ENCODE measurements around the gene INPP4B.

Gene INPP4B

DNA sequence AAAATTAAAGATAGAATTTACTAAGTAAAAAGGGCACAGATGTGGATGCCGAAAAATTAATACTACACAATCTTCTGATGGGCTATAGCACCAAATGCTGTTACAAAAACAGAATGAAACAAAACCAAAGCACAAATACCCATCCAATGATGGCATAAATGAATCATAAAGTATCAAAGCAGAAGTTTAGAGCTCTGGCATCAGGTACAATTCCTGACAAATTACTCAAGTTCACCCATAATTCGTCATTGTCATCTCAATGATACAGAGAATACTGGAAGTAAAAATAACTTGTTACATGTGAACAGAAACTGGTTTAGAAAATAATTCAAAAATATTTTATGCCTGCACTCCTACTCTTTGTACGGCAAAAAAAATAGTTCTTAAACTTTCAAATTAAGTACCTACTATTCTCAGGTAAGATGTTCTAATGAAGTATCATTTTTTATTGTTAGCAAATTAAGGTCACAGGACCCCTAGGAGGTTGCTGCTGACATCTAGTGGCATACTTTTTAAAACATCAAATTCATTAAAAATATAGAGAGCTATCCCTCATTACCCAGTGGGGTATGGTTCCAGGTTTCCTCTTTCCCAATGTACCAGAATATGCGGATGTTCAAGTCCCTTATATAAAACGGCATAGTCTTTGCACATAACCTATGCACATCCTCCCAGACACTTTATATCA lies 126.1 kb downstream of the INPP4B start:
- Mint-ChIP-seq H3K27ac (no peak overlapping the region), H3K4me1 (no peaks in the 10 kb centered on the region), H3K9me3 (no peaks in the 10 kb centered on the region), H3K36me3 (no peaks in the 10 kb centered on the region), H3K4me3 (no peak overlapping the region)
- no peak for ATAC-seq
- DNase-seq (ENCODE audit: low spot score in 2 of 2) = no peak

GRCh38 chr4:142718981-142719380 lies 127.1 kb downstream of the INPP4B start:
- Mint-ChIP-seq H3K9me3 (no peaks in the 10 kb centered on the region), H3K27ac (no peak overlapping the region), H3K4me1 (no peaks in the 10 kb centered on the region), H3K4me3 (no peak overlapping the region), H3K36me3 (no peaks in the 10 kb centered on the region)
- DNase-seq (ENCODE audit: low spot score in 2 of 2) = no peak
- no peak for ATAC-seq

DNA sequence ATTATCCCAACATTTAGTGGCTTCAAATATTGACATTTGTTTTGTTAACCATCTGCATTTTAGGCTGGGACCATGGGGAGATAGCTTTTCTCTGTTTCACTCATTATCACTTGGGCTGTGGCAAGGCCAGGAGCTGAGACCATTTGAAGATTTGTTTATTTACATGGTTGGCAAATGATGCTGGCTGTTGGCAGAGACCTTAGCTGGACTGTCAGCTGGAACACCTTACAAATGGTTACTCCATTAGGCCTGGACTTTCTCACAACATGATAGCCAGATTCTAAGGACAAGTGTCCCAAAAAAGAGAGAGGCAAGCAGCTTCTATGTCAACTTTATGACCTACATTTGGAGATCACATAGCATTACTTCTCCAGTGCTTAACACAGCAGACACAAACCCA lies 130.4 kb downstream of the INPP4B start:
- H3K9me3 Mint-ChIP-seq = no peaks in the 10 kb centered on the region
- peaks cover 5% of the 10 kb centered on the region for H3K4me1 Mint-ChIP-seq
- no peak for DNase-seq (ENCODE audit: low spot score in 2 of 2)
- no peaks in the 10 kb centered on the region for H3K36me3 Mint-ChIP-seq
- no peak for ATAC-seq
- no peak overlapping the region for H3K27ac Mint-ChIP-seq
- H3K4me3 Mint-ChIP-seq = no peak overlapping the region

- no peak overlapping the region for H3K4me3 Mint-ChIP-seq
- H3K4me1 Mint-ChIP-seq = peaks cover 5% of the 10 kb centered on the region
- no peak for ATAC-seq
These were observed 132.6 kb downstream of the INPP4B start for GRCh38 chr4:142713282-142714030.

GRCh38 chr4:142708231-142708630 lies 137.9 kb downstream of the INPP4B start:
- ATAC-seq (no peak), DNase-seq (ENCODE audit: low spot score in 2 of 2) (no peak)
- Mint-ChIP-seq H3K4me1 (peaks cover 5% of the 10 kb centered on the region), H3K27ac (no peak overlapping the region), H3K36me3 (no peaks in the 10 kb centered on the region), H3K4me3 (no peak overlapping the region), H3K9me3 (peaks cover 8% of the 10 kb centered on the region)

More at GRCh38 chr4:142713282-142714030, 132.6 kb downstream of the INPP4B start:
- no peaks in the 10 kb centered on the region for H3K36me3 Mint-ChIP-seq
- no peak for DNase-seq (ENCODE audit: low spot score in 2 of 2)
- H3K27ac Mint-ChIP-seq = no peak overlapping the region
- peaks cover 3% of the 10 kb centered on the region for H3K9me3 Mint-ChIP-seq

GRCh38 chr4:142707401-142707800 lies 138.7 kb downstream of the INPP4B start:
- ATAC-seq (no peak), DNase-seq (ENCODE audit: low spot score in 2 of 2) (no peak)
- H3K27ac Mint-ChIP-seq = no peak overlapping the region
- H3K36me3 Mint-ChIP-seq = no peaks in the 10 kb centered on the region
- no peaks in the 10 kb centered on the region for H3K4me1 Mint-ChIP-seq
- peaks cover 8% of the 10 kb centered on the region for H3K9me3 Mint-ChIP-seq
- no peak overlapping the region for H3K4me3 Mint-ChIP-seq

DNA sequence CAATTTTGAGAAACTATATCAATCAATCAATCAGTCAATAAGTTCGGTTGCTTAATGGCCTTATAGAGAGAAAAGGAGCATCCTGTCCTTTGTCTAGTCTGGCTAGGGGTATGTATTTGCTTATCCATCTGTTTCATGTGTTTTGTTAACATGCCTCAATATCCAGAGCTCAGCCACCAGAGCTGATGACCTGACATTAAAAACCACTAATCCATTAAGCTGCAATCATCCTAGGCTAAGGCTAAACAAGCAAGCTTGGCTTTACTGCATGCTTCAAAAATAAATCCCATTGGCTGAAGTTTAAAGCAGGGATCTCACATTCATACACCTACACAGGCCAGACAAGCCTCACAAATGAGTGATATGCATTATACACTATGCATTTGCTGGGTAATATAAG lies 139.7 kb downstream of the INPP4B start:
- H3K4me1 Mint-ChIP-seq = no peaks in the 10 kb centered on the region
- ATAC-seq = no peak

DNA sequence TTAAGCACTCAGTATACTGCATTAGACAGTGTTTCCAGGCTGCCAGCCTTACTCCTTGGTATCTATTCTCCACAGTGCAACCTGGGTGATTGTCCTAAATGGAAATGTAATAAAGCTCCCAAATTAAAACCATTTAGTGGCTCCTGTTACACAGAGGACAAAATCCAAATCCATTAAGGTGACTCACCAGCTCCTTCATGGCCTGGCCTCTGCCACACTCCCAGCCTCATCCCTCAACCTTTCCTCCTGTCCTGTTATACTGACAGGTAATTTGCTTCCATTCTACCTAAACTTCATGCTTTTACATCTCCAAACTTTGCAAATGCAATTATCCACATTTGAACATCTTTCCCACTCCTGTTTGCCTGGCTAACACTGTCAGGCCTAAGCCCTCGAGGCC lies 140.3 kb downstream of the INPP4B start:
- no peaks in the 10 kb centered on the region for H3K4me1 Mint-ChIP-seq
- DNase-seq (ENCODE audit: low spot score in 2 of 2) = no peak
- no peak overlapping the region for H3K27ac Mint-ChIP-seq
- peaks cover 8% of the 10 kb centered on the region for H3K9me3 Mint-ChIP-seq
- no peak overlapping the region for H3K4me3 Mint-ChIP-seq
- no peaks in the 10 kb centered on the region for H3K36me3 Mint-ChIP-seq
- ATAC-seq = no peak

More for the DNA sequence above, 139.7 kb downstream of the INPP4B start:
- DNase-seq (ENCODE audit: low spot score in 2 of 2) = no peak
- peaks cover 8% of the 10 kb centered on the region for H3K9me3 Mint-ChIP-seq
- H3K27ac Mint-ChIP-seq = no peak overlapping the region
- no peak overlapping the region for H3K4me3 Mint-ChIP-seq
- no peaks in the 10 kb centered on the region for H3K36me3 Mint-ChIP-seq

GRCh38 chr4:142703694-142704309 lies 142.3 kb downstream of the INPP4B start:
- Mint-ChIP-seq H3K27ac (no peak overlapping the region), H3K9me3 (peaks cover 5% of the 10 kb centered on the region), H3K4me1 (peaks cover 10% of the 10 kb centered on the region), H3K4me3 (no peak overlapping the region), H3K36me3 (no peaks in the 10 kb centered on the region)
- no peak for ATAC-seq
- no peak for DNase-seq (ENCODE audit: low spot score in 2 of 2)

- Mint-ChIP-seq H3K27ac (no peak overlapping the region), H3K4me3 (no peak overlapping the region), H3K36me3 (no peaks in the 10 kb centered on the region), H3K9me3 (no peaks in the 10 kb centered on the region), H3K4me1 (peaks cover 18% of the 10 kb centered on the region)
- no peak for DNase-seq (ENCODE audit: low spot score in 2 of 2)
- ATAC-seq = no peak
These were observed 145.1 kb downstream of the INPP4B start for GRCh38 chr4:142701017-142701416.

- H3K36me3 Mint-ChIP-seq = no peaks in the 10 kb centered on the region
- DNase-seq (ENCODE audit: low spot score in 2 of 2) (no peak), ATAC-seq (no peak)
- no peak overlapping the region for H3K27ac Mint-ChIP-seq
- no peaks in the 10 kb centered on the region for H3K9me3 Mint-ChIP-seq
- no peak overlapping the region for H3K4me3 Mint-ChIP-seq
- peaks cover 20% of the 10 kb centered on the region for H3K4me1 Mint-ChIP-seq
These were observed 145.6 kb downstream of the INPP4B start for GRCh38 chr4:142700531-142700930.

DNA sequence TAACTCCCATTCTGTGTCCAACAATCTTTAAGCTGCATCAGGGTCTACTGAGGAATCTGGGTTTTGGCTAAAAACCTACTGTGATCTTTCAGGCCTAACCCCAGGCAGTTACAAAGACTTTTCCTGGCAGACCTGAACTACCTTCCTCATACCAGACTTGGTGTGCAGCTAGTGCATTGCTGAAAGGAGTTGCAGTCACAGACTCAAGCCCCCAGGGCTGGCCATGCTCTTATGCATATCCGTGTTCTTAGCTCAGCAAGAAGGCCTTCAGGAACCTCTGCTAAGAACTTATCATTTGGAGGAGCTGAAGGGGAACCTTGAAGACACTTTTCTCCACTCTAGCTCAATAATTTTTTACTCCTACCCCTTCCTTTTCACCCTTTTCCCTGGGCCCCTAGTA lies 147.5 kb downstream of the INPP4B start:
- Mint-ChIP-seq H3K4me3 (no peak overlapping the region), H3K36me3 (no peaks in the 10 kb centered on the region), H3K9me3 (no peaks in the 10 kb centered on the region), H3K27ac (no peak overlapping the region), H3K4me1 (peaks cover 20% of the 10 kb centered on the region)
- ATAC-seq = no peak
- no peak for DNase-seq (ENCODE audit: low spot score in 2 of 2)

DNA sequence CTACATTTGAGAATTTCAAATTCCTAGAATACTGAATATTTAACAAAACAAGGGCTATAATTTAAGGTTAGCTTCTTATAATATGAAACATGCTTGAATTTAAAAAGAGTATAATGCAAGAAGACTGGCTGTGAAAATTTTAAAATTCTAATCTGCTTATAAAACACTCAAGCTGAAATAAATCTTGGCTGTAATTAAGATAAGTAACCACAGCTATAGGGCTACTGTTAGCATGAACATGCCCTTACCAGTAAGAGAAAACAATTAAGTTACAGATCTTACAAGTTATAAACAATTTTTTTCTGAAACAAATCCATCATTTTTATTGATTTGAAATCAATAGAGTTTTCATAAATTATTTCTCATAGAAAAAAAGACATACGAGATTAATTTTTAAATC lies 148.2 kb downstream of the INPP4B start:
- no peaks in the 10 kb centered on the region for H3K9me3 Mint-ChIP-seq
- ATAC-seq (no peak), DNase-seq (ENCODE audit: low spot score in 2 of 2) (no peak)
- peaks cover 20% of the 10 kb centered on the region for H3K4me1 Mint-ChIP-seq
- H3K36me3 Mint-ChIP-seq = no peaks in the 10 kb centered on the region
- H3K4me3 Mint-ChIP-seq = no peak overlapping the region
- no peak overlapping the region for H3K27ac Mint-ChIP-seq

- no peak overlapping the region for H3K27ac Mint-ChIP-seq
- H3K4me3 Mint-ChIP-seq = no peak overlapping the region
- no peaks in the 10 kb centered on the region for H3K9me3 Mint-ChIP-seq
- DNase-seq (ENCODE audit: low spot score in 2 of 2) (no peak), ATAC-seq (no peak)
- H3K4me1 Mint-ChIP-seq = peaks cover 20% of the 10 kb centered on the region
- H3K36me3 Mint-ChIP-seq = no peaks in the 10 kb centered on the region
These were observed 148.8 kb downstream of the INPP4B start for GRCh38 chr4:142697320-142697719.

DNA sequence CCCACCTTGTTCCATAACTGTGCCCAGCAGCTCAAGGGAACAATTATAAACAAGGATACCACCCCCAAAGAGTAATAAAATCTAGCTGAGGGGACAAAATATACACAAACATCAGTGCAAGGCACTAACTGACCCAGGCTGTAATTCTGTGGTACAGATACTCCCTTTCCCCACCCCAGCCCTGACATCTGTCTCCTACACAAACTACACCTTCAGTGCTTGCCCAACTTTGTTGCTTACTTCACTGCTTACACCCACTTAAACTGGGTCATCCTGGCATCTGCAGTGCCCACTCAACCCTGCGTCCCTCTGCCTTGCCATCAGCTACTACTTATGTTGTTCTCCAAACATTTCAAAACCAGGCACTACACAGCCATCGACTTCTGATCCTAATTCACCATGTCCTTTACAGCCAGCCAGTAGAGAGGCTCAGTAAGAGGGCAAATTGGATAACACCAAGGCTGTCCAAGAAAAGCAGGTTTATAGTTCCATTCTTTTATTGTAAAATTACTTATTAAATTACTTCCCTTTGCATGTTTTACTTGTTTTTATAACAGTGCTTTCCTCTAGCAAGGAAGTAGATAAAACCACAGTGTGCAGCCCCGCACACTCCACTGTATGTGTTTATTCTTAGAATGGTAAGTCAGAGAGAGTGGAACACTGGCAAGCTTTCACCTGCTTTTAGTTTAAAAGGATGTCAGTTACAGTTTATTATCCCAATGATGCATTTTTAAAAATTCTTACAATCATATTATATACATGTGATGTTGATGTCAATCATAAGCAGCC lies 149.6 kb downstream of the INPP4B start:
- Mint-ChIP-seq H3K4me1 (peaks cover 20% of the 10 kb centered on the region), H3K4me3 (no peak overlapping the region), H3K9me3 (no peaks in the 10 kb centered on the region), H3K27ac (peak overlapping the region; percentile 9), H3K36me3 (no peaks in the 10 kb centered on the region)
- ATAC-seq (peak; percentile 72), DNase-seq (ENCODE audit: low spot score in 2 of 2) (no peak)
